Skin of body (tissue), 2 donors: Measurements from ENCODE around the gene ARL3. TPM values are rescaled to one million over a fixed set of nuclear protein-coding genes. Genes with fewer than 3 reads are reported as not detected.

Source experiments
- DNase-seq: peaks from one replicate; lab custom pipeline; 2025; lab: John Stamatoyannopoulos, UW
- total RNA-seq: library from RNA; depleted of rRNA; stranded (reverse); fragments of >200 nt; gene quantifications from one replicate; pipeline ENCODE4 v1.2.3, GENCODE V29; 2014

The ARL3 gene
- total RNA-seq, 1 donor from 2014 or later, result 6.2 TPM

DNA sequence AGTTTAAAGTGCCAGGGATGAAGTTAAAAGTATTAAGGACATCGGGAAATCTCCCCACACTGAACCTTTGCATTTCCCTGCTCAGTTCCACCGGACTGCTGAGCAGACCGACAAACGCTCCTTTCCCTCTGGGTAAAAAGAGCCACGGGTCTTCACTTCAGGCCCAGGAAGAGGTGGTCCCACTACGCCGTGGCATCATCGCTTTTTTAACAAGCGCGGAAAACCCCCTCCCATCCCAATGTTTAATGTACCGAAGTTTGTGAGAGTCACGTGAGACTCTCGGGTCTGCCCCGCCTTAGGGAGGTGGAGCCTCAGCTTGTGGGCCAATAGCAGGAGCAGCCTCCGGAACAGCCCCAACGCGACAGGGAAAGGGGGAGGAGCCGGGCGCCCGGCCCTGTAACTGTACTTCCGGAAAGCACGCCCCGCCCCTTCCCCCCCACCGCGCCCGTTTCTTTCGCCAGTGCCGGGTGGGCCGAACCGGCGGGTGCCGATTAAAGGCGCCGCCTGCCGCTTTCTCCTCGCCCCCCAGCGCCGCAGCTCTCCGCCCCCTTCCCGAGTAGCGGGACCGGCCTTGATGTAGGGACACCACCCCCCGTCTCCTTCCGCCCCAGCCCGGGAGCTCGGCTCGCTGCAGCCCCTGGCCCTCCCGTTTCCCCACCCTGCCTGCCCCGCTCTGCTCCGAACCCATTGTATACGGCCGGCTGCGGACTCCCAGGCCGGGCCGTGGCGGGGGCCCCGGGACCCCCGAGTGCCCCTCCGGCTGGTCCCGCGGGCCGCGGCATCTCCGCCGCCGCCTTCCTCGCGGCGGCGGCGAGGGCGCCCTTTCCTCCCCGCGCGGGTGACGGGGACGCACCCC lies 72.1 kb downstream of the ARL3 start:
- peak; percentile 98 for DNase-seq

DNA sequence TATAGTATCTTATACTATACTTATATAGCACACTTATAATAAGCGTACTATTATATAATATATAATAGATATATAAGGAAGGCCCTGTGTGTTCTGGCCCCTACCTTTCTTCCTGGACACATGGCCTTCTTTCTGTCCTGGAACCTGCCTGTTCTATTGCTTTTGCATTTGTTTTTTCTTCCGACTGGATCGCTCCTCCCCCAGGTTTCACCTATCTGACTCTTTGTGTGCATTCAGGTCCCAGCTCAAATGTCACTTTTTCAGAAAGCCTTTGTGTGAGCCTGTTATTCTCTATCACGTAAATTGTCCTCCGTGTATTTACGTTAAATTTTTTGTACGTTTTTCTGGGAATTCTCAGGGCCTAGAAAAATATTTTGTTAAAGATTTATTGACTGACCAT lies 72.8 kb downstream of the ARL3 start:
- no peak for DNase-seq

DNA sequence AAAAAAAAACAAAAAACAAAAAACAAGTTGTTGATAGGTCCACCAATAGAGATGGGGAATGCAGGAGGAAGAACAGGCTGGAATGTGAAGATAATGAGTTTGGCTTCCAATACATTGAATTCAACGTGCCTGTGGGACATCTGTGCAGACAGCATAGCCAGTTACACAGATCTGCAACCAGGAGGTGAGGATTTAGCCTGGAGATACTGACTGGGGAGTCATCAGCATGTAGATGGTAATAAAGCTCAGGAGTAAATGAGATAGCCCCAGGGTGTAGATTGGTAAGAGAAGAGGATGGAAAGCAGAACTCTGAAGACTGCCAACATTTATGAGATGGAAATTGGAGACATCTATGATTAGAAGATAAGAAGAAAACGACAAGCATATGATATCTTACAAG lies 74.7 kb downstream of the ARL3 start:
- DNase-seq, result no peak

- no peak for DNase-seq
Measured at GRCh38 chr10:102635377-102635776, 78.8 kb downstream of the ARL3 start.

DNA sequence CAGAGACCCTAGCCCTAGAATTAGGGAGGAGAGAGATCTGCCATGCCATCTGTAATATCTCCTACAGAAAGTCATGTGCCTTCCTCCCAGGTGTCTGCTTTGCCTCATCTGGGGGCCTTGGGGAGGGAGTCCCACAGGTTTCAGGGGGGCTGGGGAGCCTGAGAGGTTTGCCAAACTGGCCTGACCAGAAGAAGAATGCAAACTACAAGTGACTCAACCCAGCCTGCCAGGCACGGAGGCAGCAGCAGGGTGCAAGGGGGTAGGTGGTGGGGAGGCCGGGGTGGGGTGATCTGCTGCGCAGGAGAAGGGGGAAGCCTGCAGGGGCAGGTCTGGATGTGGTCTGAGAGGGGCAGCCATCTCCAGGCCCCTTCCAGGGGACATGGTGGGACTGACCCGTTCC lies 79.5 kb downstream of the ARL3 start:
- no peak for DNase-seq

- no peak for DNase-seq
Measured at GRCh38 chr10:102633848-102634247, 80.3 kb downstream of the ARL3 start.

- DNase-seq, result peak; percentile 23
Measured at GRCh38 chr10:102633287-102633686, 80.9 kb downstream of the ARL3 start.

GRCh38 chr10:102632394-102633111 lies 81.6 kb downstream of the ARL3 start:
- peak; percentile 55 for DNase-seq

- no peak for DNase-seq
Measured at GRCh38 chr10:102631525-102632393, 82.4 kb downstream of the ARL3 start.

DNA sequence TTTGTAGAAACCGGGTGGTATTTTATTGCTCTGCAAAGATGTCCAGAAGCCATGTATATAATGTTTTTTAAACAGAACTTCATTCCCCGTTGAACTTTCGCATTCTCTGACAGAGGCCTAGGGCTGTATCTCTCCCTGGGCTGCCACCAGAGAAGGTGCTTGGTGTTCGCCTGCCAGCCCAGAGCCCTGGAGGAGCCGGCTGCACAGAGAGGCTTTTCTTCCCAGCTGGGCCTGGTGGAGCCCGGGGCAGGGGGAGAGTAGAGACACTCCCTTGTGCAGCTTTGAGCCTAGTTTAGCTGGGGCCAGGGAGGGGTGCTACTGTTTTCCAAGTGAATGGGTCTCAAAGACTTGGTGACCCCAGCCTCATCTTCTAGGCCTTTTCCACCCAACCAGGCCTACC lies 83.5 kb downstream of the ARL3 start:
- no peak for DNase-seq

- DNase-seq, result no peak
Measured at GRCh38 chr10:102629661-102630614, 84.3 kb downstream of the ARL3 start.

- no peak for DNase-seq
Measured at GRCh38 chr10:102628451-102628911, 85.7 kb downstream of the ARL3 start.

- no peak for DNase-seq
Measured at GRCh38 chr10:102627736-102628293, 86.4 kb downstream of the ARL3 start.

- no peak for DNase-seq
Measured at GRCh38 chr10:102627291-102627735, 86.9 kb downstream of the ARL3 start.

- DNase-seq, result no peak
Measured at GRCh38 chr10:102626026-102626685, 88.0 kb downstream of the ARL3 start.

DNA sequence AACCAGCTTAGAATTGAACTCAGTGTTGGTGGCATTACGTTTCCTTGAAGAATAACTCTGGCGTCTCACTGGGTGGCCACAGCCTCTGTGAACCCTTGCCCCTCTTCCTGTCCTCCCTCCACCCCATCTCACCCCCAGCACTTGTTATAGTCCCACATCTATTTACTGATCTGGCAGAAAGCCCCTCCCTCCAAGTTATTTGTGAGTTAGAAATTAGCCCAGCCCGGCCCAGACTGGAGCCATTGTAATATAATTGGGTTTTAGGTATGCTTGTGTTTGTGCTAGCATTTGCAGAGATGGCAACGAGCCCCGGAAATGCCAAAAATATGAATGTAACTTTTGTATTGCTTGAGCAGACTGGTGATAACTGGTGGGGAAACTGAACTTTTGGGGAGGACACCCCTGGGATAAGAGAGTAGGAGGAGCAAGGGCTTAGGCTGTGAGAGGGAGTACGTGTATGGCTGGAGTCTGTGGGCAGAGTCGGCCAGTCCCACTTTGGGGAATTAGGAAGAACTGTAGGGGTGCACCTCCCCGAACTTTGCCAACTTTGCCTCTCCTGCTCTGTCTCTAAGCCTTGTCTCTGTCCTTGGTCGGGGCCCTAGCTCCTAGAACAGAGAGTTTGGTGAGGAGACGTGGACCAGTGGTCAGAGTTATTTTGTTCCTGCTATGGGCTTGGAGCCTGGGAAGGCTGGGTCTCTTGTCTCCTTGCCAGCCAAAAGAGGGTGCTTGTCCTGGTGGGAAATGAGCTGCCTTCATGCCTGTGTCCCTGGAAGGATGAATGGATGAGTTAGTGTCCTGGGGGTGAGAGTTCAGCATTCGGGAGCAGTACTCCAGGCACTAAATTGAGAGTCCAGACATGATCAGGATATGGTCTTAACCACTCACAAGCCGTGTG lies 89.2 kb downstream of the ARL3 start:
- no peak for DNase-seq

GRCh38 chr10:102624094-102624493 lies 90.1 kb downstream of the ARL3 start:
- no peak for DNase-seq
